WTC11 (cell line): Measurements from ENCODE around the gene PPP1R27. TPM values are rescaled to one million over a fixed set of nuclear protein-coding genes. Genes with fewer than 3 reads are reported as not detected.

Source experiments
- ATAC-seq: fragments of 200-7000 bp; cut with Tn5 transposase; 2 replicates; pipeline ENCODE4 v1.10.0; 2021; ENCODE audit warnings: mild to moderate bottlenecking, moderate library complexity
- CTCF ChIA-PET: fragments of 300-600 bp; sonication (Branson Sonifier 250); formaldehyde crosslinking; loops from one replicate; lab custom pipeline; 2021; ENCODE audit warnings: antibody characterized with exemption; lab: Charles Lee
- POLR2A ChIA-PET: fragments of 350-600 bp; sonication (Branson Sonifier 250); formaldehyde crosslinking; loops from one replicate; lab custom pipeline; 2021; ENCODE audit warnings: antibody characterized with exemption; lab: Charles Lee
- DNase-seq: peaks from one replicate; pipeline ENCODE4 v3.0.0; 2021; ENCODE audit warnings: low spot score
- H3K27ac Mint-ChIP-seq: 2 replicates; pipeline ENCODE4 v1.8.0; 2021; ENCODE audit warnings: mixed read lengths
- H3K27me3 Mint-ChIP-seq: 2 replicates; pipeline ENCODE4 v1.8.0; 2021; ENCODE audit warnings: low read depth, mild to moderate bottlenecking, moderate library complexity, mixed read lengths
- H3K36me3 Mint-ChIP-seq: 2 replicates; pipeline ENCODE4 v1.8.0; 2021; ENCODE audit warnings: mixed read lengths
- H3K4me1 Mint-ChIP-seq: 2 replicates; pipeline ENCODE4 v1.8.0; 2022; ENCODE audit warnings: mixed read lengths
- H3K4me3 Mint-ChIP-seq: 2 replicates; pipeline ENCODE4 v1.8.0; 2021; ENCODE audit warnings: mild to moderate bottlenecking, moderate library complexity, mixed read lengths
- H3K9me3 Mint-ChIP-seq: 2 replicates; pipeline ENCODE4 v1.8.0; 2021; ENCODE audit warnings: mixed read lengths
- AFF4 ChIP-seq: sonication (generic); formaldehyde crosslinking; IDR thresholded peaks from 2 replicates; pipeline ENCODE4 v1.8.1; 2023; ENCODE audit warnings: mild to moderate bottlenecking, missing genetic modification reagents, borderline replicate concordance
- CDX4 ChIP-seq: fragments of 250-450 bp; sonication (Bioruptor Pico); IDR thresholded peaks from 2 replicates; pipeline ENCODE4 v1.9.0; 2021; ENCODE audit warnings: moderate library complexity, mild to moderate bottlenecking, inconsistent platforms, borderline replicate concordance
- E2F1 ChIP-seq: sonication (generic); formaldehyde crosslinking; IDR thresholded peaks from 2 replicates; pipeline ENCODE4 v1.8.0; 2022; ENCODE audit warnings: mild to moderate bottlenecking, missing genetic modification reagents
- E2F5 ChIP-seq: sonication (generic); formaldehyde crosslinking; IDR thresholded peaks from 2 replicates; pipeline ENCODE4 v1.8.1; 2022; ENCODE audit warnings: mild to moderate bottlenecking, moderate library complexity, missing genetic modification reagents
- ERG ChIP-seq: fragments of 250-450 bp; sonication (Bioruptor Pico); IDR thresholded peaks from 2 replicates; pipeline ENCODE4 v1.8.0; 2021; ENCODE audit warnings: mild to moderate bottlenecking
- FOXJ3 ChIP-seq: sonication (generic); formaldehyde crosslinking; IDR thresholded peaks from 2 replicates; pipeline ENCODE4 v1.9.0; 2021; ENCODE audit warnings: missing genetic modification reagents, mild to moderate bottlenecking, borderline replicate concordance
- GABPB1 ChIP-seq: sonication (generic); formaldehyde crosslinking; IDR thresholded peaks from 2 replicates; pipeline ENCODE4 v1.8.1; 2023; ENCODE audit warnings: mild to moderate bottlenecking, missing genetic modification reagents
- MLX ChIP-seq: sonication (generic); formaldehyde crosslinking; IDR thresholded peaks from 2 replicates; pipeline ENCODE4 v1.8.1; 2023; ENCODE audit warnings: mild to moderate bottlenecking, missing genetic modification reagents, moderate library complexity
- NFE2L1 ChIP-seq: sonication (generic); formaldehyde crosslinking; IDR thresholded peaks from 2 replicates; pipeline ENCODE4 v1.8.1; 2023; ENCODE audit warnings: missing genetic modification reagents
- SOX15 ChIP-seq: fragments of 250-450 bp; sonication (Bioruptor Pico); IDR thresholded peaks from 2 replicates; pipeline ENCODE4 v1.9.0; 2021; ENCODE audit warnings: mild to moderate bottlenecking
- SP1 ChIP-seq: sonication (generic); formaldehyde crosslinking; conservative IDR thresholded peaks from 2 replicates; pipeline ENCODE4 v1.8.1; 2022; ENCODE audit warnings: missing genetic modification reagents
- STAT6 ChIP-seq: sonication (generic); formaldehyde crosslinking; conservative IDR thresholded peaks from 2 replicates; pipeline ENCODE4 v1.8.1; 2023; ENCODE audit warnings: mild to moderate bottlenecking, low read depth, missing genetic modification reagents, moderate library complexity
- ZMAT4 ChIP-seq: fragments of 250-450 bp; sonication (Bioruptor Pico); IDR thresholded peaks from 2 replicates; pipeline ENCODE4 v1.9.0; 2021; ENCODE audit warnings: mild to moderate bottlenecking
- ZNF232 ChIP-seq: sonication (generic); formaldehyde crosslinking; IDR thresholded peaks from 2 replicates; pipeline ENCODE4 v1.8.0; 2022; ENCODE audit warnings: mild to moderate bottlenecking, missing genetic modification reagents
- total RNA-seq: library from RNA; stranded (reverse); gene quantifications from 3 replicates; pipeline ENCODE4 v1.2.3, GENCODE V29; 2021

The PPP1R27 gene
- total RNA-seq, 1 experiment from 2014 or later: not detected

GRCh38 chr17:81871387-81872230, 36.8 kb upstream of the PPP1R27 start (continued):
- TF ChIP-seq STAT6 (CRISPR knock-in tag) (no peak), E2F1 (CRISPR knock-in tag) (peak; percentile 68; the same call in 1 of the 2 replicates), CDX4 (CRISPR knock-in tag) (no peak), SOX15 (CRISPR knock-in tag) (no peak), MLX (CRISPR knock-in tag) (no peak), ZNF232 (CRISPR knock-in tag) (peak; percentile 76; the same call in 1 of the 2 replicates), SP1 (CRISPR knock-in tag) (peak; percentile 64; the same call in 1 of the 2 replicates), ERG (CRISPR knock-in tag) (0 out of 2 replicates have a peak, but pooled peaks have one; percentile 33), NFE2L1 (CRISPR knock-in tag) (peak; percentile 78; the same call in 1 of the 2 replicates), AFF4 (CRISPR knock-in tag) (no peak; the same call in 1 of the 2 replicates), FOXJ3 (CRISPR knock-in tag) (no peak)

GRCh38 chr17:81870981-81871386, 36.1 kb upstream of the PPP1R27 start, which contains the start of gene ARHGDIA:
TSS of gene ARHGDIA (minus strand) at chr17:81871337. CDS start at chr17:81869930, 1,407 bp downstream.
- Mint-ChIP-seq H3K36me3 (no peaks in the 10 kb centered on the region), H3K4me1 (peaks cover 16% of the 10 kb centered on the region), H3K4me3 (peak within 1 kb of the TSS; percentile 77), H3K9me3 (no peaks in the 10 kb centered on the region), H3K27me3 (no peaks in the 10 kb centered on the region; the same call in 1 of the 2 replicates), H3K27ac (peak within 1 kb of the TSS; percentile 79)
- ATAC-seq: peak; percentile 1; the same call in 1 of the 2 replicates
- ChIA-PET CTCF (interaction anchor here (1.7 to 2.2 kb wide), 5 partner anchors 13 to 160 kb away, joined by 4 to 16 read pairs (median 10); partner anchors contain the start of genes ALYREF and ANAPC11), POLR2A (interaction anchor here (1.7 to 2.1 kb wide), 2 partner anchors 21 to 56 kb away, joined by 6 to 7 read pairs; partner anchors contain the start of genes ALYREF, ANAPC11 and MAFG)
- no peak for DNase-seq
- TF ChIP-seq ZMAT4 (0 out of 2 replicates have a peak, but pooled peaks have one; percentile 4), GABPB1 (no peak), E2F5 (CRISPR knock-in tag) (peak; percentile 54; the same call in 1 of the 2 replicates), SP1 (CRISPR knock-in tag) (no peak), MLX (CRISPR knock-in tag) (no peak)
